NB4 (cell line): Measurements from ENCODE around the gene MBD6.

ENCODE experiments used
- DNase-seq: peaks from one replicate; pipeline ENCODE4 v3.0.0; 2010; ENCODE audit warnings: low read depth
- H3K4me3 ChIP-seq: one replicate; pipeline ENCODE4 v1.5.1; 2011; ENCODE audit warnings: mild to moderate bottlenecking, low read depth, low read length, moderate library complexity
- MAX ChIP-seq: IDR thresholded peaks from 2 replicates; pipeline ENCODE4 v1.6.1; 2011; ENCODE audit warnings: low read depth, low read length
- MYC ChIP-seq: IDR thresholded peaks from 2 replicates; pipeline ENCODE4 v1.6.1; 2011; ENCODE audit warnings: low read depth, low read length
- POLR2A ChIP-seq: IDR thresholded peaks from 2 replicates; pipeline ENCODE4 v1.6.1; 2011; ENCODE audit warnings: mild to moderate bottlenecking; ENCODE audit not compliant: insufficient read length; ENCODE audit errors: extremely low read depth
- TF ChIP-seq, protein P1 (sequence below): IDR thresholded peaks from one replicate; pipeline ENCODE4 v1.5.1; 2012; ENCODE audit warnings: low read depth, low read length

The MBD6 gene

GRCh38 chr12:57576613-57577160 is 54.1 kb downstream of the MBD6 start:
- no peak overlapping the region for H3K4me3 ChIP-seq
- no peak for DNase-seq
- no peak for TF ChIP-seq POLR2A
- TF ChIP-seq MYC = no peak
- no peak for TF ChIP-seq MAX
- TF ChIP-seq, protein P1, sequence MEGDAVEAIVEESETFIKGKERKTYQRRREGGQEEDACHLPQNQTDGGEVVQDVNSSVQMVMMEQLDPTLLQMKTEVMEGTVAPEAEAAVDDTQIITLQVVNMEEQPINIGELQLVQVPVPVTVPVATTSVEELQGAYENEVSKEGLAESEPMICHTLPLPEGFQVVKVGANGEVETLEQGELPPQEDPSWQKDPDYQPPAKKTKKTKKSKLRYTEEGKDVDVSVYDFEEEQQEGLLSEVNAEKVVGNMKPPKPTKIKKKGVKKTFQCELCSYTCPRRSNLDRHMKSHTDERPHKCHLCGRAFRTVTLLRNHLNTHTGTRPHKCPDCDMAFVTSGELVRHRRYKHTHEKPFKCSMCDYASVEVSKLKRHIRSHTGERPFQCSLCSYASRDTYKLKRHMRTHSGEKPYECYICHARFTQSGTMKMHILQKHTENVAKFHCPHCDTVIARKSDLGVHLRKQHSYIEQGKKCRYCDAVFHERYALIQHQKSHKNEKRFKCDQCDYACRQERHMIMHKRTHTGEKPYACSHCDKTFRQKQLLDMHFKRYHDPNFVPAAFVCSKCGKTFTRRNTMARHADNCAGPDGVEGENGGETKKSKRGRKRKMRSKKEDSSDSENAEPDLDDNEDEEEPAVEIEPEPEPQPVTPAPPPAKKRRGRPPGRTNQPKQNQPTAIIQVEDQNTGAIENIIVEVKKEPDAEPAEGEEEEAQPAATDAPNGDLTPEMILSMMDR = no peak

DNA sequence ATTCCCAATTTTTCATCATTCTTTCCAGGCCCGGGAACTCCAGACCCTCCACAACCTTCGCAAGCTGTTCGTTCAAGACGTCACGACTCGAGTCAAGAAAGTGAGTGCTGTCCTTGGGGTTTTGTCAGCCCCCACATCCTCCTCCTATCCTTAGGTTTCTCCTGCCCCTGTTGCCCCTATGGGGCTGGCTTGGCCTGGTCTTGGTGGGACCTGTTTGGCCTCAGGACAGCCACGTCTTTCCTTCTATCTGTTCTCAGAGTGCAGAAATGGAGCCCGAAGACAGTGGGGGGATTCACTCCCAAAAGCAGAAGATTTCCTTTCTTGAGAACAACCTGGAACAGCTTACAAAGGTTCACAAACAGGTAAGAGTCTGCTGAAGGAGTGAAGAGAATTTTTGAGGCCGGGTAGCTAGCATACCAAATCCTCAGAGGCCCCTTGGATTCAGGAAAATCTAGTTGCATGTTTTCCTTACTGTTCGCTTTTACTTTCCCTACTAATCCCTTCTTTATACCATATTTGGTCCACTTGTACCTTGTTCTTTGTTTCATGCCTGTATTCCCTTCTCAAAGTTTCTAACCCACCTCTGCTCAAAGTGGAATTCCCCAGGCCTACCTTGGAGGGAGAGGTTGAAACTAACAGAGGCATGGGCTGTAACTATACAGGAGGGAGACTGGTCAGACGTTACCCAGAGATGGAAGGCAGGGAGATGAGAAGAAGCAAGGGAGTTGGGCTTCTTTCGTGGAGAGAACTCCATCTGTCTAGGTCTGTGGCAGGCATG is 55.5 kb downstream of the MBD6 start:
- H3K4me3 ChIP-seq = no peak overlapping the region
- no peak for TF ChIP-seq MAX
- no peak for TF ChIP-seq MYC
- TF ChIP-seq POLR2A = no peak
- TF ChIP-seq, protein P1 = no peak
- no peak for DNase-seq

GRCh38 chr12:57579011-57579410 is 56.4 kb downstream of the MBD6 start:
- no peak for TF ChIP-seq MYC
- no peak for TF ChIP-seq POLR2A
- no peak for TF ChIP-seq MAX
- TF ChIP-seq, protein P1 = no peak
- no peak for DNase-seq
- no peak overlapping the region for H3K4me3 ChIP-seq
